GM12865 (cell line): Measurements from ENCODE around the gene ING2.

Source experiments
- DNase-seq: peaks from one replicate; pipeline ENCODE4 v3.0.0; 2010; ENCODE audit warnings: low read depth
- H3K4me3 ChIP-seq: 2 replicates; pipeline ENCODE4 v1.5.1; 2011; ENCODE audit warnings: mild to moderate bottlenecking, low read depth, low read length, control low read depth
- CTCF ChIP-seq: IDR thresholded peaks from 2 replicates; pipeline ENCODE4 v1.5.1; 2011; ENCODE audit warnings: low read length, control low read depth, low read depth, inconsistent platforms; ENCODE audit not compliant: insufficient read depth; ENCODE audit errors: missing control alignments

Gene ING2

GRCh38 chr4:183540410-183541009, 35.7 kb downstream of the ING2 start:
- H3K4me3 ChIP-seq = no peak overlapping the region
- TF ChIP-seq CTCF = no peak

GRCh38 chr4:183541010-183541751, 36.3 kb downstream of the ING2 start:
- H3K4me3 ChIP-seq = no peak overlapping the region
- no peak for DNase-seq
- no peak for TF ChIP-seq CTCF

More at GRCh38 chr4:183540410-183541009, 35.7 kb downstream of the ING2 start:
- no peak for DNase-seq

GRCh38 chr4:183541752-183542040, 36.8 kb downstream of the ING2 start:
- TF ChIP-seq CTCF = no peak
- H3K4me3 ChIP-seq = no peak overlapping the region
- DNase-seq = no peak

- TF ChIP-seq CTCF = no peak
- no peak overlapping the region for H3K4me3 ChIP-seq
- DNase-seq = no peak
Measured at GRCh38 chr4:183543435-183543834, 38.6 kb downstream of the ING2 start.

- no peak for TF ChIP-seq CTCF
Measured at GRCh38 chr4:183544109-183544508, 39.3 kb downstream of the ING2 start.

GRCh38 chr4:183546376-183546775, 41.5 kb downstream of the ING2 start:
- no peak overlapping the region for H3K4me3 ChIP-seq
- no peak for TF ChIP-seq CTCF
- DNase-seq = no peak

More at GRCh38 chr4:183544109-183544508, 39.3 kb downstream of the ING2 start:
- no peak for DNase-seq
- no peak overlapping the region for H3K4me3 ChIP-seq

- H3K4me3 ChIP-seq = no peak overlapping the region
- no peak for DNase-seq
- TF ChIP-seq CTCF = no peak
Measured at GRCh38 chr4:183548306-183548705, 43.4 kb downstream of the ING2 start.
